Loucy (cell line): ENCODE measurements around the gene PLEKHG4B.

Experiments used
- EZH2phosphoT487 ChIP-seq: fragments of 200-600 bp; IDR thresholded peaks from 2 replicates; pipeline ENCODE4 v1.6.1; 2018; ENCODE audit warnings: antibody characterized with exemption, mild to moderate bottlenecking, moderate library complexity, borderline replicate concordance
- TF ChIP-seq, protein P1 (sequence below): fragments of 200-600 bp; sonication (generic); conservative IDR thresholded peaks from 2 replicates; pipeline ENCODE4 v1.5.1; 2014; ENCODE audit warnings: mild to moderate bottlenecking, antibody characterized with exemption, low read length

GRCh38 chr5:219460-219863 lies 127.5 kb downstream of the PLEKHG4B start:
- TF ChIP-seq, protein P1, sequence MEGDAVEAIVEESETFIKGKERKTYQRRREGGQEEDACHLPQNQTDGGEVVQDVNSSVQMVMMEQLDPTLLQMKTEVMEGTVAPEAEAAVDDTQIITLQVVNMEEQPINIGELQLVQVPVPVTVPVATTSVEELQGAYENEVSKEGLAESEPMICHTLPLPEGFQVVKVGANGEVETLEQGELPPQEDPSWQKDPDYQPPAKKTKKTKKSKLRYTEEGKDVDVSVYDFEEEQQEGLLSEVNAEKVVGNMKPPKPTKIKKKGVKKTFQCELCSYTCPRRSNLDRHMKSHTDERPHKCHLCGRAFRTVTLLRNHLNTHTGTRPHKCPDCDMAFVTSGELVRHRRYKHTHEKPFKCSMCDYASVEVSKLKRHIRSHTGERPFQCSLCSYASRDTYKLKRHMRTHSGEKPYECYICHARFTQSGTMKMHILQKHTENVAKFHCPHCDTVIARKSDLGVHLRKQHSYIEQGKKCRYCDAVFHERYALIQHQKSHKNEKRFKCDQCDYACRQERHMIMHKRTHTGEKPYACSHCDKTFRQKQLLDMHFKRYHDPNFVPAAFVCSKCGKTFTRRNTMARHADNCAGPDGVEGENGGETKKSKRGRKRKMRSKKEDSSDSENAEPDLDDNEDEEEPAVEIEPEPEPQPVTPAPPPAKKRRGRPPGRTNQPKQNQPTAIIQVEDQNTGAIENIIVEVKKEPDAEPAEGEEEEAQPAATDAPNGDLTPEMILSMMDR: no peak
- no peak for TF ChIP-seq EZH2phosphoT487
